ENCODE measurements around the gene ARHGAP26. TPM values are rescaled to one million over a fixed set of nuclear protein-coding genes. Genes with fewer than 3 reads are reported as not detected.

ARHGAP26 gene
- total and polyA plus RNA-seq, 9 donors, result 1.9 to 47.1 (median 12.0) TPM

- H3K4me3 ChIP-seq, result no peak overlapping the region
- H3K27ac ChIP-seq, result no peak overlapping the region
- peak in 4 of 5 donors; percentile 18 to 40 (median 36) for DNase-seq
- intact Hi-C loops (cut with DNase I), result no loop called here
- 74 to 80% (median 78%) methylated on average over 6 of the region's 6 CpGs for WGBS, 3 donors
- H3K36me3 ChIP-seq, result no peaks in the 10 kb centered on the region
- H3K27me3 ChIP-seq, result no peaks in the 10 kb centered on the region
- no peaks in the 10 kb centered on the region for H3K9me3 ChIP-seq
- H3K4me1 ChIP-seq (ENCODE audit: insufficient read depth), result no peaks in the 10 kb centered on the region
- TF ChIP-seq CTCF (IDR thresholded peaks at IDR 0.05), result no peak
- no peak for TF ChIP-seq EP300 (IDR thresholded peaks at IDR 0.05)
- TF ChIP-seq POLR2A (IDR thresholded peaks at IDR 0.05), result no peak
Observed at GRCh38 chr5:143106174-143106573, 336.0 kb downstream of the ARHGAP26 start.

GRCh38 chr5:143108498-143109128 lies 338.4 kb downstream of the ARHGAP26 start:
- intact Hi-C loops (cut with DNase I), result no loop called here
- no peak for DNase-seq
- no peak for TF ChIP-seq CTCF (IDR thresholded peaks at IDR 0.05)
- no peak for TF ChIP-seq EP300 (IDR thresholded peaks at IDR 0.05)
- TF ChIP-seq POLR2A (IDR thresholded peaks at IDR 0.05), result no peak

GRCh38 chr5:143110591-143110990 lies 340.4 kb downstream of the ARHGAP26 start:
- no peaks in the 10 kb centered on the region for H3K36me3 ChIP-seq
- H3K9me3 ChIP-seq, result no peaks in the 10 kb centered on the region
- TF ChIP-seq POLR2A (IDR thresholded peaks at IDR 0.05), result no peak
- no peak for TF ChIP-seq EP300 (IDR thresholded peaks at IDR 0.05)
- TF ChIP-seq CTCF (IDR thresholded peaks at IDR 0.05), result no peak
- H3K27ac ChIP-seq, result no peak overlapping the region
- 26 to 34% (median 33%) methylated on average over 1 of the region's 1 CpG for whole genome bisulfite sequencing, 3 donors
- intact Hi-C loops (cut with DNase I), result no loop called here
- H3K4me1 ChIP-seq (ENCODE audit: insufficient read depth), result no peaks in the 10 kb centered on the region
- H3K27me3 ChIP-seq, result no peaks in the 10 kb centered on the region
- H3K4me3 ChIP-seq, result no peak overlapping the region
- no peak for DNase-seq

More at GRCh38 chr5:143108498-143109128, 338.4 kb downstream of the ARHGAP26 start:
- Histone ChIP-seq H3K27ac (no peak overlapping the region), H3K4me1 (ENCODE audit: insufficient read depth) (no peaks in the 10 kb centered on the region), H3K27me3 (no peaks in the 10 kb centered on the region), H3K36me3 (no peaks in the 10 kb centered on the region), H3K4me3 (no peak overlapping the region), H3K9me3 (no peaks in the 10 kb centered on the region)
- WGBS, 3 donors, result 64 to 72% (median 64%) methylated on average over 3 of the region's 3 CpGs

GRCh38 chr5:143111799-143112198 lies 341.6 kb downstream of the ARHGAP26 start:
- no peak for DNase-seq
- Histone ChIP-seq H3K9me3 (no peaks in the 10 kb centered on the region), H3K36me3 (no peaks in the 10 kb centered on the region), H3K27ac (no peak overlapping the region), H3K27me3 (no peaks in the 10 kb centered on the region), H3K4me3 (no peak overlapping the region), H3K4me1 (ENCODE audit: insufficient read depth) (no peaks in the 10 kb centered on the region)
- TF ChIP-seq POLR2A (IDR thresholded peaks at IDR 0.05), result no peak
- no peak for TF ChIP-seq CTCF (IDR thresholded peaks at IDR 0.05)
- no peak for TF ChIP-seq EP300 (IDR thresholded peaks at IDR 0.05)
- intact Hi-C loops (cut with DNase I), result no loop called here
- 96 to 97% (median 97%) methylated on average over 5 of the region's 5 CpGs for WGBS, 3 donors
